Lower leg skin (tissue), 3 donors: Measurements from ENCODE around the gene ABCD1.

Source experiments
- POLR2A ChIP-seq, 2 donors: fragments of 450-650 bp; IDR thresholded peaks; one replicate each; pipeline ENCODE4 v1.6.1; 2016 to 2017; ENCODE audit warnings: antibody characterized with exemption in 2 of 2, mild to moderate bottlenecking in 1 of 2, moderate library complexity in 1 of 2
- TF ChIP-seq, protein P1 (sequence below), 3 donors: fragments of 450-650 bp; IDR thresholded peaks; one replicate each; pipeline ENCODE4 v1.5.1; 2016; ENCODE audit warnings: antibody characterized with exemption in 3 of 3, mild to moderate bottlenecking in 3 of 3, moderate library complexity in 2 of 3

DNA sequence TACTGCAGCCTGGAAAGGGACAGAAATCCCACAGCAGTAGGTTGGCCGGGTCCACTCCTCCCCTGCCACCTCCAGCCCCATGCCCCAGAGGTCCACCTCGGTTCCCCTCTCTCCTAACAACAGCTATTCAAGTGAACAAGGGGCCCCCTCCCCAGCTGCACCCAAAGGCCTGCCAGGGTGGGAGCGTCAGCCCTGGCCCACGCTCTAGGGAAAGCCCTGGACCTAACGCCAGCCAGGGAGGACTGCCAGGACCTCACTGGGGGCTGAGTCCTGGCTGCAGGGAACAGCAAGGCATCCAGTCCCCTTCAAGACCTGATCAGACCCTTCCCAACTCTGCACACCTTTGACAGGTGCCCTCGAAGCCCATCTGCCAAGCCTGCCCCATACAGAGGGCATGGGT, 23.7 kb upstream of the ABCD1 start:
- TF ChIP-seq, protein P1, sequence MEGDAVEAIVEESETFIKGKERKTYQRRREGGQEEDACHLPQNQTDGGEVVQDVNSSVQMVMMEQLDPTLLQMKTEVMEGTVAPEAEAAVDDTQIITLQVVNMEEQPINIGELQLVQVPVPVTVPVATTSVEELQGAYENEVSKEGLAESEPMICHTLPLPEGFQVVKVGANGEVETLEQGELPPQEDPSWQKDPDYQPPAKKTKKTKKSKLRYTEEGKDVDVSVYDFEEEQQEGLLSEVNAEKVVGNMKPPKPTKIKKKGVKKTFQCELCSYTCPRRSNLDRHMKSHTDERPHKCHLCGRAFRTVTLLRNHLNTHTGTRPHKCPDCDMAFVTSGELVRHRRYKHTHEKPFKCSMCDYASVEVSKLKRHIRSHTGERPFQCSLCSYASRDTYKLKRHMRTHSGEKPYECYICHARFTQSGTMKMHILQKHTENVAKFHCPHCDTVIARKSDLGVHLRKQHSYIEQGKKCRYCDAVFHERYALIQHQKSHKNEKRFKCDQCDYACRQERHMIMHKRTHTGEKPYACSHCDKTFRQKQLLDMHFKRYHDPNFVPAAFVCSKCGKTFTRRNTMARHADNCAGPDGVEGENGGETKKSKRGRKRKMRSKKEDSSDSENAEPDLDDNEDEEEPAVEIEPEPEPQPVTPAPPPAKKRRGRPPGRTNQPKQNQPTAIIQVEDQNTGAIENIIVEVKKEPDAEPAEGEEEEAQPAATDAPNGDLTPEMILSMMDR (IDR thresholded peaks at IDR 0.05): no peak
- TF ChIP-seq POLR2A (IDR thresholded peaks at IDR 0.05): no peak
